Hepatocyte (in vitro differentiated cells): ENCODE measurements around the gene NKIRAS2. TPM values are rescaled to one million over a fixed set of nuclear protein-coding genes. Genes with fewer than 3 reads are reported as not detected.
"Not testable (repeated sequence)": the region's sequence is repeated elsewhere in the genome, so short reads cannot be mapped to it uniquely, and the experiment has no call there.

ENCODE experiments used
- DNase-seq: peaks from one replicate; pipeline ENCODE4 v3.0.0-alpha.2; 2016; ENCODE audit warnings: low spot score
- H2AFZ ChIP-seq: fragments of 200-600 bp; sonication (generic); 2 replicates; pipeline ENCODE4 v1.6.0; 2016; ENCODE audit warnings: antibody characterized with exemption, mild to moderate bottlenecking
- H3K27ac ChIP-seq: fragments of 200-600 bp; sonication (generic); 2 replicates; pipeline ENCODE4 v1.5.1; 2016; ENCODE audit warnings: mild to moderate bottlenecking
- H3K27me3 ChIP-seq: fragments of 200-600 bp; sonication (generic); 2 replicates; pipeline ENCODE4 v1.6.1; 2016
- H3K36me3 ChIP-seq: fragments of 200-600 bp; sonication (generic); replicated peaks from 2 replicates; pipeline ENCODE4 v1.5.1; 2016; ENCODE audit warnings: low read depth; ENCODE audit not compliant: insufficient read depth
- H3K4me1 ChIP-seq: fragments of 200-600 bp; sonication (generic); 2 replicates; pipeline ENCODE4 v1.5.1; 2016; ENCODE audit warnings: mild to moderate bottlenecking, moderate library complexity; ENCODE audit not compliant: insufficient read depth
- H3K4me2 ChIP-seq: fragments of 200-600 bp; sonication (generic); 2 replicates; pipeline ENCODE4 v1.6.0; 2016
- H3K4me3 ChIP-seq: fragments of 200-600 bp; sonication (generic); 2 replicates; pipeline ENCODE4 v1.5.1; 2016; ENCODE audit warnings: mild to moderate bottlenecking
- H3K79me2 ChIP-seq: fragments of 200-600 bp; sonication (generic); 2 replicates; pipeline ENCODE4 v1.6.0; 2017; ENCODE audit warnings: mild to moderate bottlenecking
- H3K9me2 ChIP-seq: fragments of 200-600 bp; sonication (generic); replicated peaks from 2 replicates; pipeline ENCODE4 v1.6.0; 2017; ENCODE audit warnings: mild to moderate bottlenecking; ENCODE audit not compliant: insufficient read depth
- H3K9me3 ChIP-seq: fragments of 200-600 bp; sonication (generic); 2 replicates; pipeline ENCODE4 v1.5.1; 2016; ENCODE audit warnings: low read depth, mild to moderate bottlenecking
- H4K20me1 ChIP-seq: fragments of 200-600 bp; sonication (generic); 2 replicates; pipeline ENCODE4 v1.6.0; 2016; ENCODE audit warnings: mild to moderate bottlenecking; ENCODE audit not compliant: insufficient read depth, poor library complexity, severe bottlenecking
- EZH2 ChIP-seq: fragments of 200-600 bp; sonication (generic); IDR thresholded peaks from 2 replicates; pipeline ENCODE4 v1.6.1; 2016; ENCODE audit warnings: antibody characterized with exemption, mild to moderate bottlenecking, borderline replicate concordance
- EZH2phosphoT487 ChIP-seq: fragments of 200-600 bp; sonication (generic); IDR thresholded peaks from one replicate; pipeline ENCODE4 v1.6.1; 2018; ENCODE audit warnings: antibody characterized with exemption, mild to moderate bottlenecking, low read depth, moderate library complexity; ENCODE audit not compliant: unreplicated experiment, severe bottlenecking
- WGBS: methylation state at CpG from one replicate; pipeline ENCODE4 v1.1.6; 2016; ENCODE audit warnings: low lambda C conversion rate; ENCODE audit errors: missing lambda C conversion rate; 5-methylcytosine and 5-hydroxymethylcytosine counted together
- polyA plus RNA-seq: library from polyadenylated mRNA; unstranded; fragments of >200 nt; fragmentation: Nextera tagmentation; extraction: Ambion mirVana; gene quantifications from 2 replicates; pipeline ENCODE4 v1.2.1, GENCODE V29; 2016
- total RNA-seq: library from RNA; depleted of rRNA; stranded (reverse); fragments of >200 nt; gene quantifications from 2 replicates; pipeline ENCODE4 v1.2.3, GENCODE V29; 2014
- TF ChIP-seq, protein P1 (sequence below): fragments of 200-600 bp; sonication (generic); IDR thresholded peaks from 2 replicates; pipeline ENCODE4 v1.5.1; 2016; ENCODE audit warnings: antibody characterized with exemption, mild to moderate bottlenecking; ENCODE audit not compliant: poor library complexity

The NKIRAS2 gene
- total and polyA plus RNA-seq, 2 experiments from 2014 or later, result 40.8 to 55.0 TPM

DNA sequence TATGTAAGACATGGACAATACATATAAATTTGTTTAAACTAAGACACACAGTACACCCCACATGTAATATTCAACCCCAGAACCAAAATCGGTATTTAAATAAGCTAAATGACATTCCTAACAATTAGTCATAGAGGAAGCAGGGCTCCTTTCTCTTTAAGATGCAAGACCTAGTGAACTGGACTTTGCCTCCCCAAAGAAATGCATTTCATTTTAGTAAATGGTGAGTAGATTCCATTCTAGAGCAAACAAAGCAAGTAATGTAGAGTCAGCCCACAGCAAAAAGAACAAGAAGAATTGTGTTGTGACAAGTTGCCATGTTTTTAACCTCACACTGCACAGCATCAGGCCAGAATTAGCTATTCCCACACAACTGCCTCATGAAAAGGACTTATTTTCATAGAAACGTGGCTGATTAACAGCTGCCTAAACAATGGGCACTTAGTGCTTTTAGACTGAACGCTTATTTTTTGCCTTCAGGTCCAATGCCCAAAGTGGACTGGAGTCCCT is 17.0 kb upstream of the NKIRAS2 start:
- peaks cover 93% of the 10 kb centered on the region for H3K79me2 ChIP-seq
- H3K4me3 ChIP-seq, result no peak overlapping the region
- H3K9me2 ChIP-seq, result no peaks in the 10 kb centered on the region

DNA sequence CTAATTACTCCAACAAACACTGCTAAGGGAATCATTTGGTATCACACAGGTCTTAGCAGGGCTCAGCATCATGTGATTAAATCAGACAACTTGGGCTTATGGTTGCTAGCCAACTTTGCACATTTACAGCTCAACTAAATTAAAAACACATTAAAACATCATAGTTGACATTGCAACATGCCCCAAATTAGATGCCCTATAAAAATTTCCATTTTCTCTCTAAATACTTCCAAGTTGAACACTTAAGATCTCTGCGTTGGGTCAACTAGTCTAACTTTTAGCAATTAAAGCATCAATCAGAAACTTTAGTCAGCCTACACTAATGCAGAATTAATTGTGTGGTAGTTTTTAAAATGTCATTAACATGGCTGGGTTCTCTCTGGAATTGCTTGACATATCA is 14.7 kb upstream of the NKIRAS2 start:
- no peak for DNase-seq
- Histone ChIP-seq H2AFZ (no peak overlapping the region), H3K9me3 (no peaks in the 10 kb centered on the region), H3K79me2 (peaks cover 98% of the 10 kb centered on the region), H3K27me3 (no peaks in the 10 kb centered on the region), H3K4me2 (no peak overlapping the region), H3K9me2 (no peaks in the 10 kb centered on the region), H3K4me1 (peaks cover 15% of the 10 kb centered on the region), H3K36me3 (no peaks in the 10 kb centered on the region), H4K20me1 (peaks cover 76% of the 10 kb centered on the region), H3K27ac (no peak overlapping the region), H3K4me3 (no peak overlapping the region)
- TF ChIP-seq EZH2, result no peak
- TF ChIP-seq, protein P1, sequence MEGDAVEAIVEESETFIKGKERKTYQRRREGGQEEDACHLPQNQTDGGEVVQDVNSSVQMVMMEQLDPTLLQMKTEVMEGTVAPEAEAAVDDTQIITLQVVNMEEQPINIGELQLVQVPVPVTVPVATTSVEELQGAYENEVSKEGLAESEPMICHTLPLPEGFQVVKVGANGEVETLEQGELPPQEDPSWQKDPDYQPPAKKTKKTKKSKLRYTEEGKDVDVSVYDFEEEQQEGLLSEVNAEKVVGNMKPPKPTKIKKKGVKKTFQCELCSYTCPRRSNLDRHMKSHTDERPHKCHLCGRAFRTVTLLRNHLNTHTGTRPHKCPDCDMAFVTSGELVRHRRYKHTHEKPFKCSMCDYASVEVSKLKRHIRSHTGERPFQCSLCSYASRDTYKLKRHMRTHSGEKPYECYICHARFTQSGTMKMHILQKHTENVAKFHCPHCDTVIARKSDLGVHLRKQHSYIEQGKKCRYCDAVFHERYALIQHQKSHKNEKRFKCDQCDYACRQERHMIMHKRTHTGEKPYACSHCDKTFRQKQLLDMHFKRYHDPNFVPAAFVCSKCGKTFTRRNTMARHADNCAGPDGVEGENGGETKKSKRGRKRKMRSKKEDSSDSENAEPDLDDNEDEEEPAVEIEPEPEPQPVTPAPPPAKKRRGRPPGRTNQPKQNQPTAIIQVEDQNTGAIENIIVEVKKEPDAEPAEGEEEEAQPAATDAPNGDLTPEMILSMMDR, result no peak
- no peak for TF ChIP-seq EZH2phosphoT487
- 88% methylated on average over 1 of the region's 1 CpG for WGBS

More for the DNA sequence above, 17.0 kb upstream of the NKIRAS2 start:
- no peak overlapping the region for H2AFZ ChIP-seq
- no peaks in the 10 kb centered on the region for H3K27me3 ChIP-seq
- H3K36me3 ChIP-seq, result no peaks in the 10 kb centered on the region
- H3K27ac ChIP-seq, result peak overlapping the region; percentile 86
- DNase-seq, result peak; percentile 44
- H3K4me2 ChIP-seq, result peak overlapping the region; percentile 66
- 76% methylated on average over 3 of the region's 3 CpGs for WGBS
- TF ChIP-seq, protein P1, result no peak
- TF ChIP-seq EZH2, result no peak
- TF ChIP-seq EZH2phosphoT487, result no peak
- H3K4me1 ChIP-seq, result peaks cover 15% of the 10 kb centered on the region
- H4K20me1 ChIP-seq, result peaks cover 53% of the 10 kb centered on the region
- H3K9me3 ChIP-seq, result no peaks in the 10 kb centered on the region

DNA sequence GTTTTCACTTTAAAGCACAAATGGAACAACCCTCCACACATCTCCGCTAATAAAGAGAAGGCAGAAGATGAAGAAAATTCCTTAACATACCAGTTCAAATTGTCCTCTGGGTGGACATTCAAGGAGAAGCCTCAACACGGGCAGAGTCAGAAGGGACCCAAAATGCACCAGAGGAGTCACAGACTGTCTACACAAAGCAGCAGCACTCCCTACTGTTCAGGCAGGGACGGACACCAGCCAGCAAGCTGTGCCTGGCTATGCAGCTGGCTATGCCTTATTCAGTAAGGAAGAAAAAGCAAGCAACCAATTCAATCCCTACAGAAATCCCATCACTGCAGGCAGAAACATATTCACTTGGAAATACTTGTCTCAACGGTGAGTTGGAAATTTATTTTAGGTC is 10.7 kb upstream of the NKIRAS2 start:
- DNase-seq, result no peak
- H4K20me1 ChIP-seq, result peaks cover 98% of the 10 kb centered on the region
- WGBS, result 89% methylated on average over 4 of the region's 4 CpGs

DNA sequence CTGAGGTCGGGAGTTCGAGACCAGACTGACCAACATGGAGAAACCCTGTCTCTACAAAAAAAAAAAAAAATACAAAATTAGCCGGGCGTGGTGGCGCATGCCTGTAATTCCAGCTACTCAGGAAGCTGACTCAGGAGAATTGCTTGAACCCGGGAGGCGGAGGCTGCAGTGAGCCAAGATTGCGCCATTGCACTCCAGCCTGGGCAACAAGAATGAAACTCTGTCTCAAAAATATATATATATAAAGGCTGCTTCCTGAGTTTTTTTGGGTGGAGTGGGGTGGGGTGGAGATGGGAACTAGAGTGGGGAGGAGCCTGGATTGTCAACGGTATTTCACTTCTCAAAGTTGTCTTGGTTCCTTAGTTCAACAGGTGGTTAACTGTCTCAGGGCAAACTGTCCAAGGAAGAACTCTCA is 9.6 kb upstream of the NKIRAS2 start:
- H3K4me3 ChIP-seq, H3K27me3 ChIP-seq, H3K9me2 ChIP-seq, H3K36me3 ChIP-seq, H2AFZ ChIP-seq, DNase-seq, H3K27ac ChIP-seq, H3K9me3 ChIP-seq, H3K4me2 ChIP-seq, H3K4me1 ChIP-seq: not testable (repeated sequence)
- Histone ChIP-seq H3K79me2 (peaks cover 100% of the 10 kb centered on the region), H4K20me1 (peaks cover 95% of the 10 kb centered on the region)
- WGBS, result 94% methylated on average over 9 of the region's 9 CpGs

More for the DNA sequence above, 10.7 kb upstream of the NKIRAS2 start:
- H3K27ac ChIP-seq, result no peak overlapping the region
- no peak overlapping the region for H2AFZ ChIP-seq
- H3K36me3 ChIP-seq, result no peaks in the 10 kb centered on the region
- no peaks in the 10 kb centered on the region for H3K27me3 ChIP-seq
- TF ChIP-seq EZH2, result no peak
- TF ChIP-seq, protein P1, result no peak
- TF ChIP-seq EZH2phosphoT487, result no peak
- no peaks in the 10 kb centered on the region for H3K9me2 ChIP-seq
- H3K4me3 ChIP-seq, result no peak overlapping the region
- no peak overlapping the region for H3K4me2 ChIP-seq
- no peaks in the 10 kb centered on the region for H3K9me3 ChIP-seq
- H3K79me2 ChIP-seq, result peaks cover 100% of the 10 kb centered on the region
- no peaks in the 10 kb centered on the region for H3K4me1 ChIP-seq
